HCT116 (cell line): ENCODE data around the gene OR5D13. TPM values are rescaled to one million over a fixed set of nuclear protein-coding genes. Genes with fewer than 3 reads are reported as not detected.

Experiments
- ATAC-seq: fragments of 200-7000 bp; cut with Tn5 transposase; 2 replicates; pipeline ENCODE4 v1.9.1; 2020; ENCODE audit warnings: mild to moderate bottlenecking, moderate library complexity
- BruUV-seq: library from RNA; stranded (reverse); fragments of 400-500 nt; replicated peaks from 2 replicates; lab custom pipeline; 2021; lab: Mats Ljungman, UMichigan
- CTCF ChIA-PET: fragments of 300-600 bp; sonication (Branson Sonifier 250); formaldehyde crosslinking; loops from one replicate; lab custom pipeline; 2021; ENCODE audit warnings: antibody characterized with exemption; lab: Charles Lee
- POLR2A ChIA-PET: fragments of 300-600, 350-600 bp; sonication (Branson Sonifier 250); formaldehyde crosslinking; loops from one replicate; lab custom pipeline; 2021; ENCODE audit warnings: antibody characterized with exemption; lab: Charles Lee
- RAD21 ChIA-PET, 2 experiments: fragments of 300-600 bp; sonication (Branson Sonifier 250); formaldehyde crosslinking; loops; one replicate each; lab custom pipeline; 2023; ENCODE audit warnings: low total read pairs in 2 of 2; ENCODE audit not compliant: uncharacterized antibody in 2 of 2, unreplicated experiment in 2 of 2, low non-redundant PET in 1 of 2; lab: Charles Lee
- DNase-seq: peaks from one replicate; pipeline ENCODE4 v3.0.0-alpha.2; 2010; ENCODE audit warnings: low read depth, low spot score
- H2AFZ ChIP-seq: fragments of 200-600 bp; shearing (Covaris generic), sonication (generic); 2 replicates; pipeline ENCODE4 v1.6.1; 2017; ENCODE audit warnings: low read depth, mixed run types, mixed read lengths, antibody characterized with exemption, low read length; ENCODE audit not compliant: poor library complexity, severe bottlenecking
- H3K27ac ChIP-seq: 2 replicates; pipeline ENCODE4 v1.5.1; 2012; ENCODE audit warnings: low read depth, low read length
- H3K27me3 ChIP-seq: fragments of 200-600 bp; sonication (generic); 2 replicates; pipeline ENCODE4 v1.6.1; 2016; ENCODE audit warnings: mixed run types, low read length, mixed read lengths; ENCODE audit not compliant: insufficient read depth
- H3K36me3 ChIP-seq, 2 experiments: fragments of 200-500 bp in 1 of 2; fragments of 200-600 bp in 1 of 2; sonication (Bioruptor generic) in 1 of 2; sonication (generic) in 1 of 2; 2 replicates each; pipeline versions ENCODE4 v1.5.1 to v1.6.1; 2014 to 2016; ENCODE audit warnings: low read length in 2 of 2, inconsistent platforms in 1 of 2, mixed read lengths in 1 of 2, mixed run types in 1 of 2; ENCODE audit not compliant: insufficient read depth in 2 of 2, control insufficient read depth in 1 of 2
- H3K4me1 ChIP-seq, 2 experiments: fragments of 200-600 bp in 1 of 2; sonication (generic) in 1 of 2; 2 replicates each; pipeline versions ENCODE4 v1.5.1 to v1.6.1; 2012 to 2017; ENCODE audit warnings: low read length in 2 of 2, inconsistent platforms in 1 of 2, mild to moderate bottlenecking in 1 of 2, mixed read lengths in 1 of 2, mixed run types in 1 of 2, moderate library complexity in 1 of 2; ENCODE audit not compliant: insufficient read depth in 2 of 2, control insufficient read depth in 1 of 2
- H3K4me2 ChIP-seq: fragments of 200-600 bp; sonication (generic); 2 replicates; pipeline ENCODE4 v1.6.1; 2017; ENCODE audit warnings: mixed run types, low read length, mixed read lengths
- H3K4me3 ChIP-seq, 2 experiments: fragments of 200-600 bp in 1 of 2; sonication (generic) in 1 of 2; replicated peaks in 1 of 2; 2 replicates each; pipeline ENCODE4 v1.5.1; 2011 to 2016; ENCODE audit warnings: low read length in 2 of 2, control low read depth in 1 of 2, low read depth in 1 of 2, mild to moderate bottlenecking in 1 of 2, mixed read lengths in 1 of 2, mixed run types in 1 of 2
- H3K79me2 ChIP-seq: fragments of 200-600 bp; sonication (generic); 2 replicates; pipeline ENCODE4 v1.6.1; 2017; ENCODE audit warnings: mild to moderate bottlenecking, mixed run types, low read length, moderate library complexity, mixed read lengths; ENCODE audit not compliant: insufficient read depth
- H3K9ac ChIP-seq: fragments of 200-600 bp; sonication (generic); 2 replicates; pipeline ENCODE4 v1.6.1; 2016; ENCODE audit warnings: low read length, mixed read lengths
- H3K9me2 ChIP-seq: fragments of 200-600 bp; sonication (generic), shearing (Covaris generic); 2 replicates; pipeline ENCODE4 v1.6.1; 2017; ENCODE audit warnings: mixed run types, mild to moderate bottlenecking, moderate library complexity; ENCODE audit not compliant: insufficient read depth
- H3K9me3 ChIP-seq, 2 experiments: fragments of 200-500 bp in 1 of 2; fragments of 200-600 bp in 1 of 2; sonication (Bioruptor generic) in 1 of 2; sonication (generic) in 1 of 2; 2 replicates each; pipeline ENCODE4 v1.6.1; 2014 to 2017; ENCODE audit warnings: low read length in 2 of 2, mixed read lengths in 2 of 2, inconsistent platforms in 1 of 2, low read depth in 1 of 2, mild to moderate bottlenecking in 1 of 2, mixed run types in 1 of 2, moderate library complexity in 1 of 2; ENCODE audit not compliant: control insufficient read depth in 1 of 2, insufficient read depth in 1 of 2
- H4K20me1 ChIP-seq: fragments of 200-600 bp; sonication (generic), shearing (Covaris generic); 2 replicates; pipeline ENCODE4 v1.6.1; 2017; ENCODE audit warnings: mixed run types, mild to moderate bottlenecking, moderate library complexity; ENCODE audit not compliant: insufficient read depth
- CBX3 ChIP-seq: IDR thresholded peaks from 2 replicates; pipeline ENCODE4 v1.6.1; 2012; ENCODE audit warnings: low read depth
- CEBPB ChIP-seq: IDR thresholded peaks from 2 replicates; pipeline ENCODE4 v1.6.1; 2012; ENCODE audit warnings: low read depth
- ELF1 ChIP-seq: IDR thresholded peaks from 2 replicates; pipeline ENCODE4 v1.6.1; 2012; ENCODE audit warnings: low read depth, borderline replicate concordance
- EZH2 ChIP-seq: fragments of 200-600 bp; sonication (generic); IDR thresholded peaks from 2 replicates; pipeline ENCODE4 v1.6.1; 2017; ENCODE audit warnings: antibody characterized with exemption, mixed run types
- EZH2phosphoT487 ChIP-seq: fragments of 200-600 bp; IDR thresholded peaks from 2 replicates; pipeline ENCODE4 v1.6.1; 2018; ENCODE audit warnings: antibody characterized with exemption, borderline replicate concordance
- JUND ChIP-seq: IDR thresholded peaks from 2 replicates; pipeline ENCODE4 v1.6.1; 2012
- POLR2A ChIP-seq: IDR thresholded peaks from 2 replicates; pipeline ENCODE4 v1.7.0; 2011; ENCODE audit warnings: borderline replicate concordance; ENCODE audit not compliant: insufficient read depth, insufficient read length; ENCODE audit errors: extremely low read depth
- SIN3A ChIP-seq: IDR thresholded peaks from 2 replicates; pipeline ENCODE4 v1.6.1; 2012; ENCODE audit warnings: low read depth
- SP1 ChIP-seq: IDR thresholded peaks from 2 replicates; pipeline ENCODE4 v1.6.1; 2012; ENCODE audit warnings: low read depth
- TCF7L2 ChIP-seq: IDR thresholded peaks from 2 replicates; pipeline ENCODE4 v1.7.0; 2011; ENCODE audit warnings: borderline replicate concordance, inconsistent platforms; ENCODE audit not compliant: insufficient read depth, insufficient read length; ENCODE audit errors: extremely low read depth
- YY1 ChIP-seq: IDR thresholded peaks from 2 replicates; pipeline ENCODE4 v1.6.1; 2011; ENCODE audit warnings: low read length, low read depth, moderate library complexity, mild to moderate bottlenecking; ENCODE audit not compliant: insufficient replicate concordance; ENCODE audit errors: extremely low read depth
- ZFX ChIP-seq: fragments of 450-650 bp; IDR thresholded peaks from 2 replicates; pipeline ENCODE4 v1.6.1; 2017
- ZNF274 ChIP-seq: fragments of 200-500 bp; sonication (Bioruptor generic); IDR thresholded peaks from 2 replicates; pipeline ENCODE4 v1.6.1; 2014; ENCODE audit warnings: mild to moderate bottlenecking, low read depth, low read length, inconsistent platforms
- intact Hi-C: fragments of 100-400 bp; cut with micrococcal nuclease; formaldehyde crosslinking; loops from 2 replicates; pipeline ENCODE4 v1.10.0; 2022
- total RNA-seq: library from RNA; stranded (reverse); gene quantifications from one replicate; pipeline ENCODE4 v1.2.1, GENCODE V29; 2021; ENCODE audit not compliant: unreplicated experiment
- TF ChIP-seq, protein P1 (sequence below): IDR thresholded peaks from 2 replicates; pipeline ENCODE4 v1.6.1; 2011; ENCODE audit warnings: mild to moderate bottlenecking, low read length, moderate library complexity; ENCODE audit not compliant: insufficient replicate concordance; ENCODE audit errors: extremely low read depth
- TF ChIP-seq, protein P2 (sequence below): IDR thresholded peaks from 2 replicates; pipeline ENCODE4 v1.6.1; 2012
- TF ChIP-seq, protein P3 (sequence below), 3 experiments: fragments of 200-600 bp in 1 of 3; sonication (generic) in 1 of 3; IDR thresholded peaks in 2 of 3; conservative IDR thresholded peaks in 1 of 3; 2 replicates each; pipeline ENCODE4 v1.5.1; 2012 to 2017; ENCODE audit warnings: low read depth in 2 of 3, low read length in 2 of 3, antibody characterized with exemption in 1 of 3, borderline replicate concordance in 1 of 3, control low read depth in 1 of 3, mild to moderate bottlenecking in 1 of 3, mixed read lengths in 1 of 3, mixed run types in 1 of 3, moderate library complexity in 1 of 3; ENCODE audit not compliant: insufficient read depth in 1 of 3

Gene OR5D13
- total RNA-seq, 1 experiment from 2014 or later: not detected

DNA sequence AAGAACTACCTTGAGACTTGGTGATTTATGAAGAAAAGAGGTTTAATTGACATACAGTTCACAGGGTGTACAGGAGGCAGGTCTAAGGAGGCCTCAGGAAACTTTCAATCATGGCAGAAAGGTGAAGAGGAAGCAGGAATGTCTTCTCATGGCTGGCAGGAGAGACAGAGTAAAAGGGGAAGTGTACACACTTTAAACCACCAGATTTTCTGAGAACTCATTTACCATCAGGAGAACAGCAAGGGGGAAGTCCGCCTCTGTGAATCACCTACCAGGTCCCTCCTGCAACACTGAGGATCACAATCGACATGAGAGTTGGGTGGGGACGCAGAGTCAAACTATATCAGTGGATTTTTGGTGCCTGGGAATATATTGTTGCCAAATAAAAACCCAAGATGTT lies 40.3 kb upstream of the OR5D13 start:
- TF ChIP-seq YY1 (no peak), CEBPB (no peak), EZH2 (no peak), EZH2phosphoT487 (no peak), POLR2A (no peak), ZFX (no peak), CBX3 (no peak), ELF1 (no peak), SIN3A (no peak), TCF7L2 (no peak), SP1 (no peak), JUND (no peak), ZNF274 (no peak)
- TF ChIP-seq, protein P1, sequence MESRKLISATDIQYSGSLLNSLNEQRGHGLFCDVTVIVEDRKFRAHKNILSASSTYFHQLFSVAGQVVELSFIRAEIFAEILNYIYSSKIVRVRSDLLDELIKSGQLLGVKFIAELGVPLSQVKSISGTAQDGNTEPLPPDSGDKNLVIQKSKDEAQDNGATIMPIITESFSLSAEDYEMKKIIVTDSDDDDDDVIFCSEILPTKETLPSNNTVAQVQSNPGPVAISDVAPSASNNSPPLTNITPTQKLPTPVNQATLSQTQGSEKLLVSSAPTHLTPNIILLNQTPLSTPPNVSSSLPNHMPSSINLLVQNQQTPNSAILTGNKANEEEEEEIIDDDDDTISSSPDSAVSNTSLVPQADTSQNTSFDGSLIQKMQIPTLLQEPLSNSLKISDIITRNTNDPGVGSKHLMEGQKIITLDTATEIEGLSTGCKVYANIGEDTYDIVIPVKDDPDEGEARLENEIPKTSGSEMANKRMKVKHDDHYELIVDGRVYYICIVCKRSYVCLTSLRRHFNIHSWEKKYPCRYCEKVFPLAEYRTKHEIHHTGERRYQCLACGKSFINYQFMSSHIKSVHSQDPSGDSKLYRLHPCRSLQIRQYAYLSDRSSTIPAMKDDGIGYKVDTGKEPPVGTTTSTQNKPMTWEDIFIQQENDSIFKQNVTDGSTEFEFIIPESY: no peak
- TF ChIP-seq, protein P2, sequence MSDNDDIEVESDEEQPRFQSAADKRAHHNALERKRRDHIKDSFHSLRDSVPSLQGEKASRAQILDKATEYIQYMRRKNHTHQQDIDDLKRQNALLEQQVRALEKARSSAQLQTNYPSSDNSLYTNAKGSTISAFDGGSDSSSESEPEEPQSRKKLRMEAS: no peak
- TF ChIP-seq, protein P3, sequence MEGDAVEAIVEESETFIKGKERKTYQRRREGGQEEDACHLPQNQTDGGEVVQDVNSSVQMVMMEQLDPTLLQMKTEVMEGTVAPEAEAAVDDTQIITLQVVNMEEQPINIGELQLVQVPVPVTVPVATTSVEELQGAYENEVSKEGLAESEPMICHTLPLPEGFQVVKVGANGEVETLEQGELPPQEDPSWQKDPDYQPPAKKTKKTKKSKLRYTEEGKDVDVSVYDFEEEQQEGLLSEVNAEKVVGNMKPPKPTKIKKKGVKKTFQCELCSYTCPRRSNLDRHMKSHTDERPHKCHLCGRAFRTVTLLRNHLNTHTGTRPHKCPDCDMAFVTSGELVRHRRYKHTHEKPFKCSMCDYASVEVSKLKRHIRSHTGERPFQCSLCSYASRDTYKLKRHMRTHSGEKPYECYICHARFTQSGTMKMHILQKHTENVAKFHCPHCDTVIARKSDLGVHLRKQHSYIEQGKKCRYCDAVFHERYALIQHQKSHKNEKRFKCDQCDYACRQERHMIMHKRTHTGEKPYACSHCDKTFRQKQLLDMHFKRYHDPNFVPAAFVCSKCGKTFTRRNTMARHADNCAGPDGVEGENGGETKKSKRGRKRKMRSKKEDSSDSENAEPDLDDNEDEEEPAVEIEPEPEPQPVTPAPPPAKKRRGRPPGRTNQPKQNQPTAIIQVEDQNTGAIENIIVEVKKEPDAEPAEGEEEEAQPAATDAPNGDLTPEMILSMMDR (IDR thresholded peaks at IDR 0.05 in 2 of 3, conservative IDR thresholded peaks at IDR 0.05 in 1 of 3; ENCODE audit: borderline replicate concordance in 1 of 3, insufficient read depth in 1 of 3, low read depth in 2 of 3, low read length in 2 of 3): no peak
- Histone ChIP-seq H3K27me3 (no peaks in the 10 kb centered on the region), H3K79me2 (no peaks in the 10 kb centered on the region), H3K36me3 (no peaks in the 10 kb centered on the region), H3K9me3 (peaks cover 3 to 4% of the 10 kb centered on the region in 2 experiments; a peak in 2 of 4 replicates), H3K9ac (no peak overlapping the region), H2AFZ (no peak overlapping the region), H4K20me1 (no peaks in the 10 kb centered on the region; the same call in 1 of the 2 replicates), H3K9me2 (no peaks in the 10 kb centered on the region), H3K27ac (no peak overlapping the region), H3K4me3 (no peak overlapping the region), H3K4me1 (no peaks in the 10 kb centered on the region), H3K4me2 (no peak overlapping the region)
- DNase-seq: no peak
- CTCF ChIA-PET: no interaction called here
- no TSS peak for BruUV-seq
- ATAC-seq: no peak
- RAD21 ChIA-PET: no interaction called here
- POLR2A ChIA-PET: no interaction called here
- intact Hi-C loops: loop anchor here (5.0 kb wide), 1 partner anchor 56 kb away; no protein-coding TSS in a partner anchor
